AG20443 (cell line): ENCODE results near the gene DET1.
"Not testable (repeated sequence)": the region's sequence is repeated elsewhere in the genome, so short reads cannot be mapped to it uniquely, and the experiment has no call there.

ENCODE experiments used
- DNase-seq: peaks from one replicate; pipeline ENCODE4 v3.0.0; 2012; ENCODE audit warnings: low spot score, mixed read lengths

Gene DET1

GRCh38 chr15:88540350-88540749 lies 6.1 kb downstream of the DET1 start:
- DNase-seq: not testable (repeated sequence)

- DNase-seq: no peak
These were observed 7.0 kb downstream of the DET1 start for GRCh38 chr15:88539441-88539840.

- no peak for DNase-seq
These were observed 7.5 kb downstream of the DET1 start for GRCh38 chr15:88538972-88539371.

GRCh38 chr15:88537591-88538317 lies 8.7 kb downstream of the DET1 start:
- no peak for DNase-seq

GRCh38 chr15:88535607-88536313 lies 10.7 kb downstream of the DET1 start:
- DNase-seq: no peak

- no peak for DNase-seq
These were observed 11.4 kb downstream of the DET1 start for GRCh38 chr15:88535100-88535499.

GRCh38 chr15:88533376-88533775 lies 13.1 kb downstream of the DET1 start:
- no peak for DNase-seq

- peak; percentile 25 for DNase-seq
These were observed 17.4 kb downstream of the DET1 start for GRCh38 chr15:88529021-88529630.

- DNase-seq: no peak
These were observed 20.1 kb downstream of the DET1 start for GRCh38 chr15:88526247-88526879.

GRCh38 chr15:88525418-88525817 lies 21.1 kb downstream of the DET1 start:
- no peak for DNase-seq

- not testable (repeated sequence) for DNase-seq
These were observed 22.4 kb downstream of the DET1 start for GRCh38 chr15:88524094-88524493.

- no peak for DNase-seq
These were observed 27.6 kb downstream of the DET1 start for GRCh38 chr15:88518903-88519302.

GRCh38 chr15:88513195-88513594 lies 33.3 kb downstream of the DET1 start:
- DNase-seq: peak; percentile 58

- DNase-seq: no peak
These were observed 33.9 kb downstream of the DET1 start for GRCh38 chr15:88512601-88513000.

- DNase-seq: no peak
These were observed 34.4 kb downstream of the DET1 start for GRCh38 chr15:88512078-88512477.

- DNase-seq: no peak
These were observed 35.3 kb downstream of the DET1 start for GRCh38 chr15:88511161-88511560.

- no peak for DNase-seq
These were observed 36.5 kb downstream of the DET1 start for GRCh38 chr15:88509964-88510363.

GRCh38 chr15:88509321-88509720 lies 37.2 kb downstream of the DET1 start:
- DNase-seq: no peak

- DNase-seq: no peak
These were observed 39.9 kb downstream of the DET1 start for GRCh38 chr15:88506628-88507027.

GRCh38 chr15:88505721-88506120 lies 40.8 kb downstream of the DET1 start:
- no peak for DNase-seq

- no peak for DNase-seq
These were observed 42.0 kb downstream of the DET1 start for GRCh38 chr15:88504445-88504844.

GRCh38 chr15:88498996-88499395 lies 47.5 kb downstream of the DET1 start:
- DNase-seq: no peak
